Fibroblast of lung (primary cell): ENCODE results near the gene FBXO39. TPM values are rescaled to one million over a fixed set of nuclear protein-coding genes. Genes with fewer than 3 reads are reported as not detected.

ENCODE experiments used
- DNase-seq, 2 donors: peaks; one replicate each; pipeline versions ENCODE4 v3.0.0 to v3.0.0-alpha.2; 2010; ENCODE audit warnings: low read depth in 2 of 2
- H2AFZ ChIP-seq: 2 replicates; pipeline ENCODE4 v1.5.1; 2012; ENCODE audit warnings: low read length, control low read depth, inconsistent platforms
- H3K27ac ChIP-seq: 2 replicates; pipeline ENCODE4 v1.5.1; 2011; ENCODE audit warnings: low read length, control low read depth; ENCODE audit not compliant: insufficient read depth
- H3K27me3 ChIP-seq: 2 replicates; pipeline ENCODE4 v1.5.1; 2011; ENCODE audit warnings: mild to moderate bottlenecking, low read length; ENCODE audit not compliant: control insufficient read depth, insufficient read depth
- H3K36me3 ChIP-seq: 2 replicates; pipeline ENCODE4 v1.5.1; 2011; ENCODE audit warnings: low read length; ENCODE audit not compliant: control insufficient read depth, insufficient read depth
- H3K4me1 ChIP-seq: 2 replicates; pipeline ENCODE4 v1.5.1; 2011; ENCODE audit warnings: low read length; ENCODE audit not compliant: control insufficient read depth, insufficient read depth; ENCODE audit errors: extremely low read depth
- H3K4me2 ChIP-seq: 2 replicates; pipeline ENCODE4 v1.5.1; 2011; ENCODE audit warnings: low read length, control low read depth; ENCODE audit not compliant: insufficient read depth; ENCODE audit errors: extremely low read depth
- H3K4me3 ChIP-seq, 4 experiments: fragments of 200-600 bp in 1 of 4; sonication (generic) in 1 of 4; replicated peaks in 1 of 4; 2 replicates each; pipeline ENCODE4 v1.5.1; 2011 to 2016; ENCODE audit warnings: low read length in 4 of 4, low read depth in 3 of 4, mild to moderate bottlenecking in 3 of 4, control low read depth in 2 of 4, inconsistent platforms in 1 of 4, mixed read lengths in 1 of 4; ENCODE audit not compliant: insufficient read depth in 1 of 4; ENCODE audit errors: control extremely low read depth in 1 of 4
- H3K79me2 ChIP-seq: 2 replicates; pipeline ENCODE4 v1.5.1; 2012; ENCODE audit warnings: mild to moderate bottlenecking, low read length, inconsistent platforms; ENCODE audit not compliant: control insufficient read depth, insufficient read depth
- H3K9ac ChIP-seq: 2 replicates; pipeline ENCODE4 v1.5.1; 2011; ENCODE audit warnings: mild to moderate bottlenecking, low read length, control low read depth; ENCODE audit not compliant: insufficient read depth
- H3K9me3 ChIP-seq: 2 replicates; pipeline ENCODE4 v1.5.1; 2012; ENCODE audit warnings: low read depth, low read length; ENCODE audit not compliant: control insufficient read depth, insufficient read depth
- H4K20me1 ChIP-seq: 2 replicates; pipeline ENCODE4 v1.5.1; 2011; ENCODE audit warnings: low read length; ENCODE audit not compliant: control insufficient read depth, insufficient read depth; ENCODE audit errors: extremely low read depth
- CTCF ChIP-seq, 2 donors: IDR thresholded peaks in 1 of 2; conservative IDR thresholded peaks in 1 of 2; 1 replicate in 1 of 2; 2 replicates in 1 of 2; pipeline ENCODE4 v1.5.1; 2011 to 2012; ENCODE audit warnings: low read length in 2 of 2, control low read depth in 1 of 2, inconsistent platforms in 1 of 2, low read depth in 1 of 2, mild to moderate bottlenecking in 1 of 2
- EZH2 ChIP-seq: IDR thresholded peaks from 2 replicates; pipeline ENCODE4 v1.5.1; 2012; ENCODE audit warnings: low read length, control low read depth, mild to moderate bottlenecking; ENCODE audit errors: missing control alignments
- polyA plus RNA-seq, 2 donors: library from polyadenylated mRNA; depleted of rRNA in 1 of 2; stranded (reverse) in 1 of 2; unstranded in 1 of 2; fragments of >200 nt; gene quantifications; 2 replicates each; pipeline ENCODE4 v1.2.1, GENCODE V29; 2011 to 2012; ENCODE audit warnings: missing spikeins in 1 of 2
- total RNA-seq: library from RNA; depleted of rRNA; stranded (reverse); fragments of >200 nt; gene quantifications from 2 replicates; pipeline ENCODE4 v1.2.1, GENCODE V29; 2014

The FBXO39 gene
- total and polyA plus RNA-seq, 2 donors (not counting 1 experiment from before 2014, with no cell fraction given), result 0.10 to 0.66 TPM

GRCh38 chr17:6780001-6780400, 4.0 kb downstream of the FBXO39 start:
- no peak overlapping the region for H2AFZ ChIP-seq
- no peak overlapping the region for H3K27ac ChIP-seq

GRCh38 chr17:6780886-6781285, 4.9 kb downstream of the FBXO39 start:
- Histone ChIP-seq H3K79me2 (no peaks in the 10 kb centered on the region), H3K27ac (no peak overlapping the region), H2AFZ (no peak overlapping the region), H3K4me2 (no peak overlapping the region), H3K9me3 (no peaks in the 10 kb centered on the region), H3K4me3 (no peak overlapping the region), H3K4me1 (no peaks in the 10 kb centered on the region), H3K36me3 (no peaks in the 10 kb centered on the region), H3K27me3 (peaks cover 24% of the 10 kb centered on the region), H3K9ac (no peak overlapping the region), H4K20me1 (no peaks in the 10 kb centered on the region)
- no peak for DNase-seq
- TF ChIP-seq CTCF (conservative IDR thresholded peaks at IDR 0.05 in 1 of 2, IDR thresholded peaks at IDR 0.05 in 1 of 2; ENCODE audit: low read depth in 1 of 2, low read length in 2 of 2) (no peak), EZH2 (no peak)

More at GRCh38 chr17:6780001-6780400, 4.0 kb downstream of the FBXO39 start:
- DNase-seq, result no peak
- H3K27me3 ChIP-seq, result peaks cover 29% of the 10 kb centered on the region
- H3K4me1 ChIP-seq, result no peaks in the 10 kb centered on the region
- no peak overlapping the region for H3K9ac ChIP-seq
- no peaks in the 10 kb centered on the region for H3K79me2 ChIP-seq
- no peaks in the 10 kb centered on the region for H3K36me3 ChIP-seq
- no peak overlapping the region for H3K4me3 ChIP-seq
- no peak overlapping the region for H3K4me2 ChIP-seq
- H4K20me1 ChIP-seq, result no peaks in the 10 kb centered on the region
- TF ChIP-seq CTCF (conservative IDR thresholded peaks at IDR 0.05 in 1 of 2, IDR thresholded peaks at IDR 0.05 in 1 of 2; ENCODE audit: low read depth in 1 of 2, low read length in 2 of 2) (no peak), EZH2 (no peak)
- no peaks in the 10 kb centered on the region for H3K9me3 ChIP-seq

- Histone ChIP-seq H3K36me3 (no peaks in the 10 kb centered on the region), H3K4me3 (no peak overlapping the region), H4K20me1 (no peaks in the 10 kb centered on the region), H3K27me3 (peaks cover 15% of the 10 kb centered on the region), H3K4me2 (no peak overlapping the region), H3K4me1 (no peaks in the 10 kb centered on the region), H3K79me2 (no peaks in the 10 kb centered on the region), H3K27ac (no peak overlapping the region), H2AFZ (no peak overlapping the region), H3K9ac (no peak overlapping the region), H3K9me3 (no peaks in the 10 kb centered on the region)
- no peak for DNase-seq
- no peak for TF ChIP-seq EZH2
- TF ChIP-seq CTCF (conservative IDR thresholded peaks at IDR 0.05 in 1 of 2, IDR thresholded peaks at IDR 0.05 in 1 of 2; ENCODE audit: low read depth in 1 of 2, low read length in 2 of 2), result no peak
These were observed 6.2 kb downstream of the FBXO39 start for GRCh38 chr17:6782244-6782643.
